ENCODE data around the gene CLPTM1.

Gene CLPTM1

DNA sequence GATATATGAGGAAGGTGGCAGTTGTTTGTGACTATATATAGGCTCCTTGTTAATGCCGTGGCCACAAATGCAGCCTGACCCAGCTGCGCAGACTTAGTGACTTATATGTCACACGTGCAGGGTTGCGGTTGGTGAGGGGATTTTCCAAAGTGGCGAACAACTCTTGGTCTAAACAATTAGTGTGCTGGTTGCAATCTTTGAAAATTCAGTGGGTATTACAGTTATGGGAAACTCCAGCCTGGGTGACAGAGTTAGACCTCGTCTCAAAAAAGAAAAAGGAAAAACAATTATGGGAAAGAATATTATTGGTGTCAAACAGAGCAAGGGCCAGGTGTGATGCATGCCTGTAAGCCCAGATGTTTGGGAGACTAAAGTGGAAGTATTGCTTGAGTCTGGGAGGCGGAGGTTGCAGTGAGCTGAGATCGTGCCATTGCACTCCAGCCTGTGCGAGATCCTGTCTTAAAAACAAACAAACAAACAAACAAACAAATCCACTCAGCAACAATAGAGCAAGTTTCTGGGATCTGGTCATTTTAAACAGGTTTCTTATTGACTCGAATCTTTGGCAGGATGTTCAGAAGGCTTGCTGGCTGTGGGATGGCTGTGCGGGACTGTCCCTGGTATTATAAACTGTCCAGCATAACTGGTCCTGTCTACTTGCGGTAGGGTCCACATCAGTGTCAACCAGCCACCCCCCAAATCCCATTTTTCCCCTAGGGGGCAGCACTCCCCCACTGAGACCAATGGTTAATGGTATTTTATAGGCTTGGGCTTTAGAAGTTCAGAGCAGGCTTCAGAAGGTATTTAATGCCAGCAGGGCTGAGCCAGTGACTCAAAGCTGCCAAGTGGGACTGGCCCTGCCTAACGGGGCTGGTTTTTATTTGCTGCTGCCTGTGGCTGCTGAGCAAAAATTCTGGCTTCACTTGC lies 61.5 kb downstream of the CLPTM1 start:
- DNase-seq, result peak; percentile 31

DNA sequence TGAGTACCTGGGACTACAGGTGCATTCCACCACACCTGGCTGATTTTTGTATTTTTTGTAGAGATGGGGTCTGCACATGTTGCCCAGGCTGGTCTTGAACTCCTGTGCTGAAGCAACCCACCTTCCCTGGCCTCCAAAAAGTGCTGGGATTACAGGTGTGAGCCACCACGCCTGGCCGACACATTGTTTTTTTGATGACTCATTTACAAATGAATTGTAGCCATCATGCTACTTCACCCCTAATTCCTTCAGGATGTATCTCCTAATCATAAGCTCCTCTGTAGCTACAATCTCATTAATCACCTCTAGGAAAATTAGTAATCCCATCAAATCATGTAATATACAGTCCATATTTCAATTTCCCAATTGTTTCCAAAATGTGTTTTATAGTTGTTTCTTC lies 64.0 kb downstream of the CLPTM1 start:
- no peak for DNase-seq

DNA sequence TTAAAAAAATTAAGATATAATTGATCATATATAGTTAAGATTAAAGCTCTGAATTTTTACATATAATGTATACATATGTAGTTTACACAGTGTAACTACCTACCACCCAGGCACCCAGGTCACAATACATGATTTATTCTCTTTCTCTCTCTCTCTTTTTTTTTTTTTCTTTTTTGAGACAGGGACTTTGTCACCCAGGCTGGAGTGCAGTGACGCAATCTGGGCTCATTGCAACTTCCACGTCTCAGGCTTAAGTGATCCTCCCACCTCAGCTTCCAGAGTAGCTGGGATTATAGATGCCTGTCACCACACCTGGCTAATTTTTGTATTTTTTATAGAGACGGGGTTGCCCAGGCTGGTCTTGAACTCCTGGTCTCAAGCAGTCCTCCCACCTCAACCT lies 64.9 kb downstream of the CLPTM1 start:
- DNase-seq, result no peak

DNA sequence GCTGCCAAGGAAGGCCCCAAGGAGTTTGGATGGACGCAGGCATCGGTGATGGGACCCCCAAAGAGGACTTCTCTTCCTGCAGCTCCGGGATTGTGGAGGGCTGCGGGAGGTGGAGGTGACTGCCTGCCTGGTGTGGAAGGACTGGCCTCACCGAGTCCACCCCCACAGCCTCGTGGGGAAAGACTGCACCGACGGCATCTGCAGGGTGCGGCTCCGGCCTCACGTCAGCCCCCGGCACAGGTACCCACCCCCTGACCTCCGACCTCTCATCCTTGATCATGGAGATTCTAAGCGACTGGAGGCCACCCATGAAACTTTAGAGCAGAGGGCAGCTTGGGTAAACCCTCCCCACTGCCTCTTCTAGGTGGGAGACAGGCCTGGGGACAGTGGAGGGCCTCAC lies 66.8 kb downstream of the CLPTM1 start:
- DNase-seq, result no peak

DNA sequence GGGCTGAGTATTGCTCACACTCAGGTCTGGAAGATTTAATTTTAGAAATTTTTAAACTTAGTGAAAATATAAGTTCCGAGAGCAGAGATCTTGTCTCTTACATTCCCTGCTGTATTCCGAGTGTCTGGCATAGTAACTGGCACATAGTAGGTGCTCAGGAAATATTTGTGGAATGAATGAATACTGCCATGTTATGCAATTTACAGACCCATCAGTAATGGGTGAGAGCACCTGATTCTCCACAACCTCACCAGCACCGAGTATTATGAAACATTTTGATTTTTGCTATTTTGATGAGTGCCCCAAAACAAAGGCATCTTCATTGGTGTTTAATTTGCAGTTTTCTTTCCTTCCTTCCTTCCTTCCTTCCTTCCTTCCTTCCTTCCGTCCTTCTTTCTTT lies 67.9 kb downstream of the CLPTM1 start:
- no peak for DNase-seq

- no peak for DNase-seq
Measured at GRCh38 chr19:45025264-45025663, 70.1 kb downstream of the CLPTM1 start.

GRCh38 chr19:45027371-45027770 lies 72.2 kb downstream of the CLPTM1 start:
- DNase-seq, result no peak

DNA sequence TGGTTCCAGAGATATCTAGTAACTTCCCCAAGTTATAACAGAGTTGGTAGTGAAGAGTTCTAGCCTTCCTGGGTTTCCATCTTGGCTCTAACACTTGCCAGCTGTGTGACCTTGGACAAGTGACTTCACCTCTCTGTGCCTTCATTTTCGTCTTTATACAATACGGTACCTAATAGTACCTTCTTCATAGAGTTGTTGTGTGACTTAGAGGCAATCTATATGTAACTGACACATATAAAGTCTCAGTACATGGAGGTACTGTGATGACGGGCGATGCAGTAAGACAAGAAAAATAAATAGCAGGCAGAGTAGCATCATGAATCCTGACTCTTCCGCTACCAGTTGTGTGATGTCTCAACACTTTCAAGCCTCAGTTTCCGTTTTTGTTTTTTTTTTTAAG lies 75.6 kb downstream of the CLPTM1 start:
- DNase-seq, result no peak

DNA sequence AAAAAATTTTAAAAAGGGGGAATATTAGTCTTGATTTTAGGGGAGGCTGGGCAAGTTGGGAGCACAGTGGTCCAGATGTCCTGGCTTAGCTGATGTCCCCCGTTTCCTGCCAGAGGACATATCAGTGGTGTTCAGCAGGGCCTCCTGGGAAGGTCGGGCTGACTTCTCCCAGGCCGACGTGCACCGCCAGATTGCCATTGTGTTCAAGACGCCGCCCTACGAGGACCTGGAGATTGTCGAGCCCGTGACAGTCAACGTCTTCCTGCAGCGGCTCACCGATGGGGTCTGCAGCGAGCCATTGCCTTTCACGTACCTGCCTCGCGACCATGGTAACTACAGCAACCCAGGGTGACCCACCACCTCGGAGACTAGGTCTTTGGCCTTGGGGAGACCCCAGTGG lies 77.2 kb downstream of the CLPTM1 start:
- no peak for DNase-seq

DNA sequence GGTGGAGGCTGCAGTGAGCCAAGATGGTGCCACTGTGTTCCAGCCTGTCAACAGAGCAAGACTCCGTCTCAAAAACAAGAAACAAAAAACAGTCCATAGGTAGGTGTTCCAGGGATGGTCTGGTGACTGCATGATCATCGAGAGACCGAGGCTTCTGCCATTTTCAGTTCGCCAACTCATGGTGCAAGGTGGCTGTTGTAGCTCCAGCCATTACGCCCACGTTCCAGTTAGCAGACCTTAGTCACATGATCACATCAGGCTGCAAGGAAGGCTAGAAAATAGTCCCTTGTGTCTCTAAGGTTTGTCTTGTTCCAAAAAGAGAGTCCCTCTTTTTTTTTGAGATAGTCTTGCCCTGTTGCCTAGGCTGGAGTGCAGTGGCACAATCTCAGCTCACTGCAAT lies 80.6 kb downstream of the CLPTM1 start:
- DNase-seq, result no peak

GRCh38 chr19:45037393-45038169 lies 82.4 kb downstream of the CLPTM1 start:
- DNase-seq, result no peak

DNA sequence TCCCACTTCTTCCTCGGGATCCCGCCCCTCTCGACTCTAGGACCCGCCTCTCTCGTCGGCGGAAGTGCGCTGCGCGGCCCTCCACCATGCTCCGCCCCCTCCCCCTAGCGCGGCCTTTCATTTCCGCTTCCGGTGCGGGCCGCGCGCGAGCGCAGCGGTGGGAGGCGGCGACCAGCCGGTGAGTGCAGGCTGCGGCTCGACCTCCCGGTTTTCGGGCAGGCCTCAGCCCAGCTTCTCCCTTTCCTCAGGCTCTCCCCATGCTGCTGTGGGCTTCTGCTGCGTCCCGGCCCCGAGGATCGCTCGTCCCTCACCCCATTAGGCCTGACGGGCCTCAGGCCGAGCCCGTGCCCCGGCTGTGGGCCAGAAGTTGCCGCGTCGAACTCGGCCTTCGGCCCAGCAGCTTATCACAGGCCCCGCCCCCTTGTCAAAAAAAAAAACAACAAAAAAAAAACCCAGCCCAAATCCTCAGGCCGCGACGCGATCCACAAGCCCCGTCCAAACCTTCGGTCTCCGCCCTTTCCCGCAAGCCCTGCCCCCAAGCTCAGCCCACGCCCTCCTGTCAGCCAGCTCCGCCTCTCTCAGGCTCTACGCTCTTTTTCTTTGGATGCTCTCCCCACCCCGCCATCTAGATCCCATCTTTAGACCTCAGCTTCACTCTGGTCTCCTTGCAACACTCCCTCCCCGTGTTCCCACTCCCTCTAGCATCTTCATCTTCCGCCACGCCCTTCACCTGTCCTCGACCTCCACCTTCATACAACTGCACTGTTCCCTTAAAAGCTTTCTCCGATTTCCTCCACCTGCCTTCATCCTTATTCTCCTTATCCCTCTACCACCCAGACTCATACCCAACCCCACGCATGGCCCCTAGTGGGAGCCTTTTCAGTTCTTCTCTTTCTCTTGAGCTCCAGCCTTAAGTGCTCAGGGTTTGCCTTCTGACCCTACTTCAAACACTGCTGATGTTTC lies 84.0 kb downstream of the CLPTM1 start, which contains the start of gene CLASRP:
Gene CLASRP (plus strand): TSS at position 115 of the 963 bp plus-strand sequence. CDS start 1,168 bp downstream, outside the sequence.
- DNase-seq, result peak; percentile 80

- no peak for DNase-seq
Measured at GRCh38 chr19:45040059-45040771, 85.0 kb downstream of the CLPTM1 start.

- no peak for DNase-seq
Measured at GRCh38 chr19:45041125-45041524, 85.9 kb downstream of the CLPTM1 start.
